HG03095 (cell line): ENCODE data around the gene CSNK2A1.

Source experiments
- ATAC-seq: cut with Tn5 transposase; IDR thresholded peaks from one replicate; pipeline ENCODE4 v1.9.1; 2021; ENCODE audit warnings: moderate library complexity; ENCODE audit not compliant: unreplicated experiment

Gene CSNK2A1

GRCh38 chr20:568097-568652 is 24.6 kb upstream of the CSNK2A1 start:
- ATAC-seq, result no peak

- ATAC-seq, result no peak
Measured at GRCh38 chr20:564192-564591, 20.6 kb upstream of the CSNK2A1 start.

- no peak for ATAC-seq
Measured at GRCh38 chr20:563187-563586, 19.6 kb upstream of the CSNK2A1 start.

- no peak for ATAC-seq
Measured at GRCh38 chr20:562232-562897, 18.8 kb upstream of the CSNK2A1 start.

GRCh38 chr20:561437-562231 is 18.0 kb upstream of the CSNK2A1 start:
- peak; percentile 73 for ATAC-seq

GRCh38 chr20:560680-561079 is 17.1 kb upstream of the CSNK2A1 start:
- no peak for ATAC-seq

GRCh38 chr20:558117-558516 is 14.5 kb upstream of the CSNK2A1 start:
- no peak for ATAC-seq

- ATAC-seq, result no peak
Measured at GRCh38 chr20:556984-557383, 13.4 kb upstream of the CSNK2A1 start.

GRCh38 chr20:555976-556385 is 12.4 kb upstream of the CSNK2A1 start:
- ATAC-seq, result no peak

GRCh38 chr20:550611-551010 is 7.0 kb upstream of the CSNK2A1 start:
- ATAC-seq, result no peak

- ATAC-seq, result no peak
Measured at GRCh38 chr20:549722-550496, 6.3 kb upstream of the CSNK2A1 start.

GRCh38 chr20:548906-549305 is 5.3 kb upstream of the CSNK2A1 start:
- no peak for ATAC-seq

GRCh38 chr20:547394-547793 is 3.8 kb upstream of the CSNK2A1 start:
- no peak for ATAC-seq

GRCh38 chr20:546353-546752 is 2.8 kb upstream of the CSNK2A1 start:
- ATAC-seq, result no peak

GRCh38 chr20:544153-544725 is 649 bp upstream of the CSNK2A1 start:
- ATAC-seq, result no peak

GRCh38 chr20:542777-543368 is 717 bp downstream of the CSNK2A1 start:
- ATAC-seq, result peak; percentile 13

GRCh38 chr20:540391-541201 is 3.0 kb downstream of the CSNK2A1 start:
- no peak for ATAC-seq

- no peak for ATAC-seq
Measured at GRCh38 chr20:539848-540247, 3.7 kb downstream of the CSNK2A1 start.

- no peak for ATAC-seq
Measured at GRCh38 chr20:539191-539590, 4.4 kb downstream of the CSNK2A1 start.

- no peak for ATAC-seq
Measured at GRCh38 chr20:537983-538382, 5.6 kb downstream of the CSNK2A1 start.
